HG03354 (cell line): ENCODE results near the gene PSMA1.
"Not testable (repeated sequence)": the region's sequence is repeated elsewhere in the genome, so short reads cannot be mapped to it uniquely, and the experiment has no call there.

Source experiments
- ATAC-seq: cut with Tn5 transposase; IDR thresholded peaks from one replicate; pipeline ENCODE4 v1.9.1; 2021; ENCODE audit warnings: mild to moderate bottlenecking; ENCODE audit not compliant: unreplicated experiment, poor library complexity, severe bottlenecking

Gene PSMA1

DNA sequence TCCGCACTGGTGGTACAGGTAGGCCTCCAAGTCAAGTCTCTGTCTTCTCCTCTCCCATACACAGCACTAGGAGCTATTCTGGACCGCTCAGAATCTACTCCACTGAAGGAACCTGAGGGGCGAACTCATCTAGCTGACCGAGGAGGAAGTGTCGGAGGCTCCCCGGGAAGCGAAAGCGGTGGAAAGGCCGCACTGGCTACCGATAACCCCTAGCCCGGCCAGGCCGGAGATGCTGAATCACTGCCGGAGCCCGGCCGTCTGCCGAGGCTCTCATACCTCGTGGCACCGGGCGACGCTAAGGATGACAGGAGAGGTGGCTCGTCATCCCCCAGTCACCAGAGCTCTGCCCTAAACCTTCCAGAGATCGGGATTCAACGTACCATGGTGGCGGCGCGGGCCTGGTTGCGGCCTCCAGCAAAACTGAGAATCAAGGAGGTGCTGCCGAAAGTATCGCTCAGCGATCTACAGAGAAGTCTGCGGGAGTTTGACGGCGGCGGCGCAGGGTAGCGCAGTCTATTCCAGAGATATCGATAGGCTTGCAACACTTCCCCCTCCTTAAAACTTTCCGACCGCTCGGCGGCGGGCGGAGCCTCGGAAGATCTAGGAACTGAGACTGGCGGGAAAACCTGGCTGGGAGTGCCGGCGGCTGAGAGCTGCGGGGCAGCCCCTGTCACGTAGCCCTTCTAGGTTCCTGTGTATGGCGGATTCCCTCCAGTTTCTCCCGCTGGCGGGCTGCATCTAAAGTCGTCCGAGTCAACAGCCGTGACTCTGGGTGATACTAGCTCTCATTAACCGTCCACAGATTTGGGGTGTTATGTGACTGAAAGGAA lies at the start of gene PSMA1:
TSS of gene PSMA1 (minus strand) at position 470 of the 830 bp plus-strand sequence. CDS start at position 383, 87 bp downstream.
- ATAC-seq, result peak; percentile 95

DNA sequence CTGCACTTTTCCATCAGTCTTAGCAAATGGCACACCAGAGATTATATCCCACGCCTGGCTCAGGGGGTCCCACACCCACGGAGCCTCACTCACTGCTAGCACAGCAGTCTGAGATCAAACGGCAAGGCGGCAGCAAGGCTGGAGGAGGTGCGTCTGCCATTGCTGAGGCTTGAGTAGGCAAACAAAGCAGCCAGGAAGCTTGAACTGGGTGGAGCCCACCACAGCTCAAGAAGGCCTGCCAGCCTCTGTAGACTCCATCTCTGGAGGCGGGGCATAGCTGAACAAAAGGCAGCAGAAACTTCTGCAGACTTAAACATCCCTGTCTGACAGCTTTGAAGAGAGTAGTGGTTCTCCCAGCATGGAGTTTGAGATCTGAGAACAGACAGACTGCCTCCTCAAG lies 49.3 kb upstream of the PSMA1 start:
- ATAC-seq, result not testable (repeated sequence)

DNA sequence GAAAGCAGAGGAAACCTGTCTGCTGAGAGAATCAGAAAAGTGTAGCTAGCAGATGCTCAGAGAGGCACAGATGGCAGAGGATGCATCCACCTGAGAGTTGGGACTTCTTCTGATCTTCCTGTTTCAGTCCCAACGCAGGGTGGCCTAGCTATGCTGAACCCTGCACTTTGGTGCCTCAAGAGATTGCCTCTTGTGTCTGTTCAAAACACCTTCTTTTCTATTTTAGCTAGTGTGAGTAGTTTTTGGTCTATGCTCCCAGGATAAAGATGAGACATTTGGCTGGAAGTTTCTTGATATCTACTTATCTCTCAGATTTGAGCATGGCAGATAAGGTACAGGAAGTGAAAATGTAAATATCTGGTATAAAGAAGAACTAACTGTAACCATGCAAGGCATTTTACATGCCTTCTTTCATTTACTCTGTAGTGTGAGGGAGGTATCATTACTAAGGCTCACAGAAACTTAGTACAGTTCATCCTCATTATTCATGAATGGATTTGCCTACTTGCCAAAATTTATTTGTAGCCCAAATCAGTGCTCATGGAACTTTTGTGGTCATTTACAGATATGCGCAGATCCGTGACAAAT lies 47.0 kb upstream of the PSMA1 start:
- no peak for ATAC-seq

DNA sequence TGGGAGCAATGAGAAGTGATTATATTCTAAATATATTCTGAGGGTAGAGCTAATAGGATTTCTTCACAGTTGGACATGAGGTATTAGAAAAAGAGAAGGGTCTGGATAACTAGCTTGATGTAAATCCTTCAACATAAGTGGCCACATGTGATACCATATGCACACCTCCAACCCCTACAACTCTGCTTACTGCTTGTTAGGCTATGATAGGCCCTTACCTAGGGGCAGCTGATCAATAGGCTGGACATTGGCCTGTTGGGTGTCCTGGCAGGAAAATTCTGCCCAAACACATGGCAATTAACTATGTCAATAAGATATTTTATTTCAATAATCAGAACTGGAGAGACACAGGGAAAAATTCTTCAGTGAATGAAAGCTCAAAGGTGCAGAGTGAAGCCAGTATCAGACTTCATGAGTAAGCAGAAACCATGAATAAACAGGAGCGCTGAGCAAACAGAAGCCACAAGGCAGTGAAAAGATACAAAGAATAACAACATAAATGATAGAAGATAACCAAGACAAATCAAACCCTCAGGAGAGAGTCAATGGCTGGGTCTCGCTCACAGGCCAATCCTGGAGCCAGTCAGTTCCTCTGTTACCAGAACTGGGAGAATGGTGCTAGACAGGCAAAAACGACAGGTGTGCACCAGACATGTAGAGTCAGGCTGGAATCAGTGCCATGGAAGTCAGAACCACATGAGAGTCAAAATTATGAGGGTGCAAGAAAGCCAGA lies 46.3 kb upstream of the PSMA1 start:
- no peak for ATAC-seq

DNA sequence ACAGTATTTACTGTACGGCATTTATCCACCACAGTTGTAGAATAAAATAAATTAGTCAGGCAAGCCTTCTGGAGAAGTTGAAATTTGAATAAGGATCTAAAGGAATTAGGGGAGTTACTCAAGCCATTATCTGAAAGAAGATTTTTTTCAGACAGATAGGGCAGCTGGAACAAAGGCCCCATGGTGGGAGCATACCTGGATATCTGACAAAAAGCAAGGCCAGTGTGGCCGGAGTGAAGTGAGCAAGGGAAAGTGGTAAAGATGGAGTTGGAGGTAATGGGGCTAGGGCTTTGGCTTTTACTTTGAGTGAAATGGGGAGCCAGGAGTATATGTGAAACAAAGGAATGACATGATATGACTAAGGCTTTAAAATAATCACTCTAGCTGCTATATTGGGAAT lies 45.7 kb upstream of the PSMA1 start:
- no peak for ATAC-seq

DNA sequence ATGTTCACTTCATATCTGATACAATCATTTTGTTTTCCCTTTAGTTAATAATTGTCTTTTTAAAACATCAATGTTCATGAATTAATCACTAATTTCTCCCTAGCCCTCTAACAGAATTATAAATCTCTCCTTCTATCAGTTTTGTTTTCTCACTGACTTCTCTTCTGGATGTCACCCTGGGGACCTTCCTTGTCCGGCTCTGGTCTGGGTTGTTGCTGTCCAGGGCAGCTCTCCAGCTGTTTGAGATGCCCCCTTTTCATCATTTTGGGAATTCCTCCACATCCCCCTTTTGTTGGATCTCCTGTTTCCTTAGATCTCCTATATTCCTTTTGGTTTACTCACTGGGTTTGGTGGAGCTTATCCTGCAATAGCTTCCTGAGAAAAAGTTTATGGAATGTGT lies 35.6 kb upstream of the PSMA1 start:
- no peak for ATAC-seq

DNA sequence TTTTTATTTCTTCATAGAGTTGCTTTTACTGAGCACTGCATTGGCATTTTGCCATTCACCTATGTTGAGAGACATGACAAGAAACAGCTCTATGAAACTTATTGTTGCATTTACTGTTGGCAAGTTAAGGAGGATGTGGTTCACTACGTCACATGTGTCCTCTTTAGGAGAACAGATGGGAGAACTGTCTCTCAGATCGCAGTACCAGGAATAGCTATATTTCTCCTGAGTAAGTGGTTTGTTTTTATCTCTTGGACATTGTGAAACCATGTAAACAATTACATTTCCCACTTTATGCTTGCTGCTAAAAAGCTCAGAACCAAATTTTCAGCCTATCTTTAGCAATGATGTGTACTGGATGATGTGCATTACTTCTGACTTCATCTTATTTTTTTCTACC lies 34.8 kb upstream of the PSMA1 start:
- peak; percentile 67 for ATAC-seq

DNA sequence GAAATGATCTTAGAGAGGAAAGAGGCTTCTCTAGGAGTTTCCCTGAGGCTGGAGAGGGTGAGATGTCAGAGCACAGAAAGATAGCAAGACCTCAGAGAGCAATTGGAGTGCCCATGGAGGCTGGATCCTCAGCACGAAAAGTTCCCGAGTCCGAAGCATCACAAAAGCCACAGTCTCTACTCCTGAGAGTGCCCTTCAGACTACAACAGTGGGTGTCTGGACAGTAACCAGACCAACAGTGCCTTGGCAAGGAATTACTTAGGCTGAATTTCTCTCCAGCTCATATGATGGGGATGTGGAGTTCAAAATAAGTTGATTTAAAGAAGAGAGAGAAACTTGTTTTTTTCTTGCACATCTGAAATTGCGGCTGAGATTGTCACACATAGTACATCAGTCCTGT lies 31.9 kb upstream of the PSMA1 start:
- ATAC-seq, result no peak

DNA sequence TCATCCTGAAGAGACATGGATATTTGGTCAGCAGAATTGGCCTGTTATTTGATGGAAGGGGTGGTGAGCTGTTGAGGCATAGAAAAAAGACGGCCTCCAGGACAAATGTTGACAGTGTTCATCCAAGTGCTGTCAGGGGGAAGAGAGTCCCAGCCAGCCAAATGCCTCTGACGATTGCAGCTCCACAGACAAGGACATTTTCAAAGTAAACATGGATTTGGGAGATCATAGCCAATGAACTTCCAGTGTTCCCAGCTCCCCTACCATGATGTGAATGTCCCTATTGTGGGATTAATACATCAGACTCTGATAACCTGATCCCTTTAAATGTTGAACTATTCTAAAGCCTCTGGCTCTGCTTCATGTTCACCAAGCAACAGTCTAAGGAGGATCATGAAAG lies 31.2 kb upstream of the PSMA1 start:
- ATAC-seq, result no peak

DNA sequence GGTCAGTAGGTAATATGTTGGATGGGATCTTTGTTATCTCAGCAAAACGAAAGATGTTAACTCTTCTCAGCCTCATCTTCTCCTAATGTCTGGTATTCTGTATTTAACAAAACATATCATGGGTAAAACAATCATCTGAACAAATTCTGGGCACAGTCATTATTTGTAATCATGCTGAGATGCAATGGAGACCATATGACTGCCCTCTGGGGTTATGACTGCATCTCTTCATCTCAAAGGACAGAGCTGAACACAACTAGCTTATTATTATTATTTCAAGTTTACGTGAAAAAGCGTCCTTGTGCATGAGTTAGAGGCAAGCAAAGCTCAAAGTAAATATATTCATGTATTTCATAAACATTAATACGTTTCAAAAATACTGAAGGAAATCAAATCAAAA lies 29.7 kb upstream of the PSMA1 start:
- no peak for ATAC-seq

DNA sequence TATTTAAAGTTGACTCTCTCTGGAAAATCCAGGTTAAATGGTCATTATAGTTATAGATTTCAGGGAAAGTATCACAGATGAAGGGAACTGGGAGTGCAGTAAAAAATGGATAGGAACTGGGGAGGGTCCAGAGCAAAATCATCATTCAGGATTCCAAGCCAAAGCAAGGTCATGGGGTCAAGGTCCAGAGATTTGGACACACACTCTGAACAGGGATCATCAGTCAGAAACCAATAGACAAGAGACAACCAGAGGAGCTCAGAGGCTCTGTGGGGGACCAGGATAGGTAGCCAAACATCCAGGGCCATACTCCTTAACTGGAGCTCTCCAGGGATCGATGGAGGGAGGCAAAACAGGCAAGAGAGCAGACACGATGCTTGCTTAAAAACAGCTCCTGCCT lies 27.3 kb upstream of the PSMA1 start:
- ATAC-seq, result no peak

DNA sequence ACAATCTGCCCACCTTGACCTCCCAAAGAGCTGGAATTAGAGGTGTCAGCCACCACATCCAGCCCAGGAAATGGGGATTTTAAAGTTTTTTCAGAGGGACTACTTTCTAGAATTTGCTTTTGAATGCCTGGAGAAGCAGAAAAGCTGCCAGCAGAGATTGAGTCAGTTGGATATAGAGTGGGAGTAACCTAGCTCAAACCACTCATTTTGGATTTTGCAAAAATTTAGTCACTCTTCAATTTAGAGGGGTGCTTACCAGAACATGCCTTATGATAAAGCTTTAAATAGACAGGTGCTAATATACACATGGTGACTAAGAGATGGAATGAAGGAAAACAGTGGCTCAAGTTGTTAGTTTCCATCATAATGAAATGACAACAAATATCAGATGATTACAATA lies 26.5 kb upstream of the PSMA1 start:
- ATAC-seq, result no peak

DNA sequence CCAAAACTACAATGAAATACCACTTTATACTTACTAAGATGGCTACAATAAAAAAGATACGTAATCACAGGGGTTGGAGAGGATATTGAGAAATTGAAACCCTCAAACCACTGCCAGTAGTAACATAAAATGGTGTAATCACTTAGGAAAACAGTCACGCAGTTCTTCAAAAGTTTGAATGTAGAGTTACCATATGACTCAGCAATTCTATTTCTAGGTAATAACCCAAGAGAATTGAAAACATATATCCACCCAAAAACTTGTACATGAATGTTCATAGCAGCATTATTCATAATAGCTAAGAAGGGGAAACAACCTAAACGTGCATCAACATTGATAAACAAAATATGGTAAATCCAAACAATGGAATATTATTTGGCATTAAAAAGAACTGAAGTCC lies 24.4 kb upstream of the PSMA1 start:
- peak; percentile 86 for ATAC-seq

DNA sequence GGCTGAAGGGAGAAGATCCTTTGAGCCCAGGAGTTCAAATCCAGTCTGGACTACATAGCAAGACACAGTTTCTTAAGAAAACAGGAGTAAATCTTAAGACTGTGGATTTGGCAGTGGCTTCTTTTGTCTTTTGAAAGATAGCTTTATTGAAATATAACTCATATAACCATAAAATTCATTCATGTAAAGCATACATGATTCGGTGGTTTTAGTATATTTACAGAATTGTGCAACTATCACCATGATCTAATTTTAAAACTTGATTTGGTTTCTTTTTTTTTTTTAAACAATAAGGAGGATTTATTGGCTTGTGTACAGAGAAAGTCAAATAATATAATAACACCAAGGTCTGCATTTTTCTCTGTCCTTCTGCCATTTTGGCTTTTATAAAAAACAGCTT lies 23.1 kb upstream of the PSMA1 start:
- no peak for ATAC-seq

DNA sequence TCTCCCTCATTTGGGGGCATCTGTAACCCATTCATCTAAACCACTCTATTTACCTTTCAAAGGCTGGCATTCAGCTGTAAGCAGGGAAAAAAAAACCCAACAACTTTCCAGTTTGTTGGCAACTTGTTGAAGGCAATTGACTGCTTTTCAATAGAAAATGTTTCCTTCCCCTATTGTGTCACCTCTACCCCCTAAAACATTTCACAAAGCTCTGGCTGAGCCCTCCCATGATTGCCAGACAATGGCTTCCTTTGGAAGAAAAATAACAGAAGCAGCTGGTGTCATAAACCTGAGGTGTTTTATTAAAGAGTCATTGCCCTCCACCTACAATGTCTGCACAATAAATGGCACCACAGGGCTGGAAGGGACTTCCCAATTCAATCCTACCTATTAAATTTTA lies 22.1 kb upstream of the PSMA1 start:
- ATAC-seq, result no peak

DNA sequence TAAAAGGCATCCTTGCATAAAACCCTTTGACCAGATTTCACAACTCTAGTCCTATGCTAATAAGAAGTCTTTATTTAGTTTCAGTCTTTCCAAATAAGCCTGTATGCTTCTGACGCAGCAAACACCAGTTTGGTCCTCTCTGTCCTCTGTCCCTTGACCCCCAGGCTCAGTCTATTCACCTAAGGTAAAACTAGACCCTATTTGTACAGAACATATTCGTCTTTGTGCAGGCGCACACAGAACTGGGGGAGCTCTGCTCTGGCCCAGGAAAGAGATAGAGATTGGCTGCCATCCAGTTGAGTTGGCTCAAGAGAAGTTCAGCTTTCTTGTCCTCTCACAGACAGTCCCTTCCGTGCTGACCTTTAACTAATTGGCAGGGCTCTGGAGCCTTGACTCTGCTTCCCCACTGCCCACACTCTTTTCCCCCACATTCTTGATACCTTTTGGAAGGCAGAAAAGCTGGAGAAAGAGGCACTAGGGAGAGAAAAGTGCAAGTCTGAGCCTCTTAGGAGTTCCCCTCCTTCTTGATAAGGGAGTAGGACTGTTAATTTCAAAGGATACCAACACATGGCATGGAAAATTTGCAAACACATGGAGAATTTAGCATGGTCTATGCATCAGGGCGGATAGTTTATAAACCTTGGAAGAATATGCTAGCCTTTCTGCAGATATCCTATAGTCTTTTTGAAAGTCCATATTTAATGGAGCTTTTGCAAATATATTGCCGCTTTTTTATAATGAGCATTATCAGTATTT lies 21.2 kb upstream of the PSMA1 start:
- ATAC-seq, result no peak

DNA sequence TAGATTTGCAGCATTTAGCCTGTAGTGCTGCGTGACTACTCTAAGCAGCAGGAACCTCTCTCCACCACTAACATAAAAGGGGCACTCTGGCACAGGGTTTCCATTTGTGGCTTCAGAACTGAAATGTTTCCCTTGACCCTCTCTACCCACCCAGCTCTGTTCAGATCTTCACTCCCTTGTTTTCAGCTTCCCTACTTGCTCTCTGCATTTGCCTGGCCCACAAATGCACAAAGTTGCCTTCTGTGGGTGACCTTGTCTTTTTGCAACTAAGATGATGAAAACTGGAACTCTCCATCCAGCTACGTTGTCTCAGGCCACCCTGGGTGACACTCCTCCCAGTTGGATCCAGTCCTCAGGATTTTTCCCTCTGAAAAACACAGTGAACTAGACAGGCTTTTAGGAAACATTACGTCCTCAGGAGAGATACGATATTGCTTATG lies 19.8 kb upstream of the PSMA1 start:
- ATAC-seq, result no peak

DNA sequence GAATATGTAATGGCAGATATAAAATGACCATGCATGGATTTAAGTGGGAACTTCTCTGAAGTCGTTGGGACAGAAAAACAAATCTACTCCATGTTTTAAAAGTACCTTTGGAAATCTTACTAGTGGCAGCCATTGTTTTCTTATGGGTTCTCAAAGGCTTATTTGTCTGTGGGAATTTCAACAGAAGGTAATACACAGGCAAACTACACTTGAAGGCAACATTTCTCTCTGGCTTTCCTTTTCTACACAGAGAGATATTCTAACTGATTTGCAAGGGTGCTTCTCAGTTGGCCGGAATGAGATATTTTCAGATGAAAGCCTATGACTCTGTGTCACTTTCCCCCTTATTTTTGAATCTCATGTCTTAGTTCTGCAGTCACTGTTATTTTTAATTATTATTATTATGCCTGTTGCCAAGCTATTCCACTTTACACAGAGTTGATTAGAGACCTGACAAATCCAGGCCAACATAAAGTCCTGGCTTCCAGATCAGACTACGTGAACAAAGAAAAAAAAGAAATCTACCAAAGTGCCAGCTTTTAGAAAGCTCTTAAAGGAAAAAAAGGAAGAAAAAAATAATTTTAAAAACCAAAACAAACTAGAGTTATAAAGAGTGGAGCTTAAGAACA lies 18.9 kb upstream of the PSMA1 start:
- no peak for ATAC-seq

DNA sequence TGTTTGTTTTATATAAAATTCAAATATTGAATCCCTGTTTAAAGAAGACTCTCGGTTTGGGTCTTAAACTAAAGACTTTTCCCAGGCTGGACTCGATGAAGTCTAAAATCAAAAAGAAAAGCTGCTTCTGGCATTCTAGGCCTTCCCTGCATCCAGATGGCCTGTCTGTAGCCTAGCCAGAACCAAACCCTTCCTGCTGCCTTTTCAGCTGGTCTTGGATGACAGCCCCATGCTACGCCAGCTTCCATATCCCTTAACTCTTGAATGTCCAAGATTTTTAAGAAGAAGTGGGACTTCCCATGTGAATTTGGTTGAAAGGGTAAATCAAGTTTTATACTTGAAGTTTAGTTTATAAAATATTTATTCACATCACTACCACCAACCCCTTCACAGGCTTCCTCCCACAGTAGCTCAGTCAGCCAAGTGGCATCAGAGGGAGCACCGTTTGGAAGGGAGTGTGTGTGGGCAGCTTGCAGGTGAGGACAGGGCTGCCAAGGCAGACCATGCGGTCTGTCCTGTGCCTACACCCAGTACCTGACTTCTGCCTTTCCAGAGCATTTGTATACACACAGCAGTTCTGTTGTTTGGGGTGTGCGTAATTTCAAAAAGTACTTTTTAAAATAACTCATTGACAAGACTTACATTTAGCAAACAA lies 18.2 kb upstream of the PSMA1 start:
- no peak for ATAC-seq
